Fibroblast of skin of right quadriceps (primary cell): Measurements from ENCODE around the gene RYR3.
A peak's percentile ranks its signal among the peaks of the same experiment; 100 is the strongest.

ENCODE experiments used
- DNase-seq: peaks from one replicate; pipeline ENCODE4 v3.0.0-alpha.2; 2013

RYR3 gene

DNA sequence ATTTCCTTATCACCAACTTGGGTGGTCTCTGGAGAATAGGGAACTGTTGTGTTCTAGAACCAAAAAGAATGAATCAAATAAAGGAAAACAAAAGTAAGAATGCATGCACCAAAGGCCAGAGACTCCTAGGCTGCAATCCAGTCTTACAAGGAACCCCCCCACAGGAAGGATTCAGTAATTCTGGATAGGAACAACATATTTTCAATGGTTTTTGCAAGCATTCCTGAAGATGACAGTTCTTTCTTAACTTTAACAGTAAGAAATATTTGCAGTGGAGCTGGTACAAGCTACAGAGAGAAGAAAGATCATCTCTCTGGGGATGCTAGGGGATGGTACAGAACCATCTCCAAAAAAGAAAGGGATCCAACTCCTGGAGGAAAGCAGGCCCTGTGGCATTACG is 541.3 kb downstream of the RYR3 start:
- DNase-seq, result peak; percentile 29

DNA sequence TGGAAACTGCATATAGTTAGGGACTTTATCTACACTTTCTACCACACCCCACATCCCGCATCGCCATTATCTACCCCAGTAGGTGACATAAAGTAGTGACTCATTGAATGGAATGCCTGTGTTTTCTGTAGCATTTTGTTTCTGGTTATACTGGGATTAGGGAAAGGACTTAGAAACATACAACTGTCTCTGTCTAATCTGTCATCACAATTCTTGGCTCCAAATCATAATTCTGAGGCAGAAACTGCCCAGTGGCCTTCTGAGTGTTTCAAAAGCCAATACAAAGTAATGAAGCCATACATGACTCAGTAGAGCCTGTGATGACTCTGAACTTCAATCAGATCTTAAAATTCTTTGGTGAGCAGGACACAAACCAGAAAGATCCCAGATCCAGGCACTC is 541.8 kb downstream of the RYR3 start:
- DNase-seq, result peak; percentile 80

DNA sequence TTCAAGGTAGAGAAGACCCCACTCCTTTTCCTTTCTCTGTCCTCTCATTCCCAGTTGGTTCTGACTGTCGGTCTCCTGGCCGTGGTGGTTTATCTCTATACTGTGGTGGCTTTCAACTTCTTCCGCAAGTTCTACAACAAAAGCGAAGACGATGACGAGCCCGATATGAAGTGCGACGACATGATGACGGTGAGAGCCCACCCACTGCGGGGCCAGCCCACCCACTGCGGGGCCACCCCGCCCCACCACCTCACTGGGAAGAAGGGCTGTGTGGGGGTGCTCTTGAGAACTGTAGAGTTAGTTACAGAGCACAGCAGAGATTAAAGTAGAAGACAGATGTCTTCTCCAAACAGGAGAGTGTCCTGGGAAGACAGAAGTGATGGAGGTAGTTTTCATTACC is 547.0 kb downstream of the RYR3 start:
- DNase-seq, result no peak

DNA sequence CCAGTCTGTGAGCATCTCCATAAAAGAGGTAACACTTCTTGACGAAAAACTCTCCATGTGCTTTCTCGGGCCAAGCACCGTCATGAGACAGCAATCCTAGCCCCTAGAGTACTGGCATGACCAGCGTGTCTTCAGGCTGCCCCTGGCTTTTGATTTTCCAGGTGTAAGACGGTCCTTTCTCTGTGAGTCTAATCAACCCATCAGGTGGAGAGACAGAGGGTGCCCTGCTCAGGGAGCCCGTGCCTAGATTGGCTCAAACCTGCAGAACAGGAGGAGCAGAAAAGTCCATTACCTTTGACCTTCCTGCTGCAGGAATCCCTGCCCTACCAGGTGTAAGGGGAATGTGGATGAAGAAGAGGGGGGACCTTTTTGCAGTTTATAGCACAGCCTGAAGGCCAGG is 548.1 kb downstream of the RYR3 start:
- DNase-seq, result no peak

DNA sequence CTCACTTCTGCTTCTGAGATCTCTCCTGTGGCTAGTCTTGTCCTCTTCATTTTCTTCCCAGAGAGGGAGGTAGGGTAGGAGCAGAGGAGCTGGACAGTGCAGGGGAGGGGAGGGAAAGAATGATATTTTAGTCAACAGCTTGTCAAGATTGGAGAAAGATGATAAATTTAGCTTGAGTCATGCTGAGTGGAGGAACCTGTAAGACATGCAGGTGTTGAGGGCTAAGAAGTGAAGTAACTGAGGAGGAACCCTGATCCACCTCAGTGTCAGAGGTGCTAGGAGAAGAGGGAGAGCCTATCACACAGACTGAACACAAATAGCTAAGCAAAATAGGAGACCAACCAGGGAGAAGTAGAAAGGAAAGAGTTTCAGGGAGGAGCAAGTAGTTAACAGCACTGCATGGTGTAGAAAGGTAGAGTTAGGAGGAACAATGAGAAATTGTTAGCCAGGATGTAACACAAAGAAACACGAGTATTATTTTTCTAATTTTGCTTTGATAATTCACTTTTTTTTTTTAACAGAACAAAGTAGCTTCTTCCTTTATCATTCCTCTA is 549.3 kb downstream of the RYR3 start:
- no peak for DNase-seq

DNA sequence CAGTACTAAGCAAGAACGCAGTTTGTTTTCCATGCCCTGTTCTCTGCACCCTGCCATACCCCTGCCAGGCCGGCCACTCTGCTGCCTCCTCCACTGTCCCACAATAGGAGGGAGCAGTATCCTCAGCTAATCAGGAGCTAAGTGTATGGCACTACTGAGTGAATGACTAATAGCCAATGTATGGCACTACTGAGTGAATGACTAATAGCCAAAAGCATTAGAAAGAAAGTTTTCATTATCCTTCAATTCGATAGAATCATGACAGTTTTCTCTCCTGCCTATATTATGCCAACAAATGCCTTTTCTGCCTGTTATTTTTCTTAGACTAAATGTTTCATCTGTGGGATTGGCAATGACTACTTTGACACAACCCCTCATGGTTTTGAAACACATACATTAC is 550.0 kb downstream of the RYR3 start:
- peak; percentile 71 for DNase-seq

DNA sequence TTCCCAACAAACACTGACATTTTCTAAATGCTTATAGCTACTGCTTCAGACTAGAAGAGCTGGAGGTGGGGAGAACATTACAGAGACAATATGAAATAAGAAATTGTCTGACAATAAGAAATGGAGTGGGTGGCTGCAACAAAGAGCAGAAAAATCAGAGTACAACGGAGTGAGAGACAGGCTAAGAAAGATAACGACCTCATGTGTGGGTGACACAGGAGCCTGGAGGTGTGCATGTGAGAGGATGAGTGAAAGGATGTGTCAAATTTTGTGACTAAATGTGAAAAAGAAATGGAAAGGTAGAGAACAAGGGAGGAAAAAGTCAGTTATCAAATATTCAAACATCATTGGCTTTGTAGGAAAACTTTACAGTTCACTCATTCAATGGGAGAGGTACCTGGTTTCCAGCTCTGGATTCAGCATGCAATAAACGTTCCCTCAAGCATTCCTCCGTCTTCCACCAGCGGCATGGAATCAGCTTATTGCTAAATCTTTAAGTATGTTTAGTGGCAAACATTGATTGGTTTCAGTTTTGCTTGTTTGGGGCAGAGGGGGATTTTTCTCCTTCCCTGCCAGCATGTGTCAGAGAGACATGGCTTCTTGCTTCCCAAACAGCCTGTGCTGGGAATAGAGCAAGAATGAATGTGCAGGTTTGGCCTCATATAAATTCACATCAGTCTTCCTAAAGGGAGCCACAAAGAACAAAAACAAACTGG is 553.8 kb downstream of the RYR3 start:
- DNase-seq, result no peak

DNA sequence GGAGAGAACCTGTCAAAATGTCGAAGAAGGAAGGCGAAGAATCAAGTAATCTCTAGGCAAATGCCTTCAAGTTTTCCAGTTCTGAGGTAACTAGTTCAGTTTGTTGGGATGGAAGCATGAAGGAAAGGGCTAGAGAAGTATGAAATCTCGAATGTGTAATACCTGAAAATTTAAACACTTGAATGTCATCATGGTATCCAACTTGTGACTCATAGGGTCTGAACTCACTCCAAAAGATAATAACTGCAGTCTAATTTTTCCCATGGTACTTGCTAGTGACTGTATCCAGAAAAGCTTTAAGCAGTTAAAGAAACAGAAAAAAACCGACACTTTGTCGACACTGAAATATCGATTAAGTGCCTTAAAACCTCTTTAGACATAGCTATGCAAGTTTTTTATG is 554.6 kb downstream of the RYR3 start:
- peak; percentile 43 for DNase-seq

DNA sequence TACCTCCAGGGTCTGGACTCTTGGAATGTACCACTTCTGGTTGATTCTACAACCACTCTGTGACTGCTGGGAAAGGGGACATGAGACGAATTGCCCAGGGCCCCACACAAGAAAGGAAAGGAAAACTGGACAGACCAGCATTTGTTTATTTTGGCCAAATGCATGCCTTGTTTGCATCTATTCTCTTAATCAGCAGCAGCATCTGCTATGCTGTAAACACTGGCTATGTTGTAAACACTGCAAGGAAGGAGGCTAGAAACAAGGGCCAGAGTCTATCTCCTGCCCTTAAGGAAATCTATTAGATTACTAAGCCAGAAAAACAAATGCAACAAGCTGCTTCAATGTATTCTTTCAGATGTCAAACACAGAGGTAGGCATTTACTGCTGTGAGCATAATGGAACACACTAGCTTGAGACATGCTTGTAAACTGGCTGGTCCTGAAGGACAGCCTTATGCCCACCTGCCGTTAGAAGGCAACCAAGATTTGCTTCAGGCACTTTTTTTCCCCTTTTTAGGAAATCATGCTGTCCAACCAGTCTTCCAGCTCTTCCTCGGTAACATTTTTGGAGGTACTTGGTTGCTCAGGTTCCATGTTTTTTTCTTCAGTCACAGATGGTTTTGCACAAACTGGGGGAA is 555.5 kb downstream of the RYR3 start:
- DNase-seq, result no peak

DNA sequence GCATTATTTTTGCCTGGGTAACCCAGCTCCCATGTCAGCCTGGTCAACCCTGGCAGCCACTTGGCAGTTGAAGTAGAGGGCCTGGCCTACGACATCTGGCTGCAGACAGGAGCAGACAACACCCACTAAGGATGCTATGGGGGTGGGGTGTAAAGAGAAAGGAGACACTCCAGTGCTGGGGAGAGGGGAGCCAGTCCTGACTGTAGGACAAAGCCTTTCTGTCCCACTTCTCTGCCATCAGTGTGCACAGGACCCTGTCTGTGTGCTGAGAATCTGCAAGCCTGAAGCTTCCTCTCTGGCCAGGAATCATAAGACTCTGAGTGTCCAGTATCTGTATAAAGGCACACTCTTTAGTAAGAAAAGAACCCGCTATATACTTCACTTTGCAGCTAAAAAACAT is 561.2 kb downstream of the RYR3 start:
- DNase-seq, result no peak

DNA sequence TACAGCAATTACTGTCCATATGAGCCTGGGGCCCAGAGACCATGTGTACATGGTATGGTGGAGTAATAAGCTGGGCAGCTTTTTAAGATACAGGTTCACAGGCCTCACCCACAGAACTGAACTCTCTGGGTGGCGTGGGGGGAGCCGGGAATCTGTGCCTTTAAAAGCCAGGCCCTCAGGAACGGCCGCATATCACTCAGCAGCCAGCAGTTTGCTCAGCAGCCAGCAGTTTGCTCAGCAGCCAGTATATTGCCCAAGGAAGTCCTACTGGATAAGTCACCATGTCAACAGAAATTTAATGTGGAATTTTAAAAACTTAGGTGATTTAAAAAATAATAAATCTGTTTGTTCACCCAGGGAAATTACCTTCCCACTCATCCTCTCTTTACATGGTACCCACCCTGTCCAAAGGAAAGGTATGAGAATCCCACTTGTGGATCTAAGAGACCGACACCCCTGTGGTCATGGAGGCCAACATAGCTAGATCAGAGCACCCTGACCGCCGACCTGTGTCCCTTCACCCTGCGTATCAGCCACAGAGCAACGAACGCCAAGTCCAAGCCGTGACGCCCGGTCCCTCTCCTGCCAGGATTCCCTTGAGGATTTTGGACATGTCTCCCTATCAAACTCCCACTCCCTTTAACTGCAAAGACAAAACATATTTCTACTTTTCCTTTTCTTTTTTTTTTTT is 561.8 kb downstream of the RYR3 start:
- DNase-seq, result no peak

DNA sequence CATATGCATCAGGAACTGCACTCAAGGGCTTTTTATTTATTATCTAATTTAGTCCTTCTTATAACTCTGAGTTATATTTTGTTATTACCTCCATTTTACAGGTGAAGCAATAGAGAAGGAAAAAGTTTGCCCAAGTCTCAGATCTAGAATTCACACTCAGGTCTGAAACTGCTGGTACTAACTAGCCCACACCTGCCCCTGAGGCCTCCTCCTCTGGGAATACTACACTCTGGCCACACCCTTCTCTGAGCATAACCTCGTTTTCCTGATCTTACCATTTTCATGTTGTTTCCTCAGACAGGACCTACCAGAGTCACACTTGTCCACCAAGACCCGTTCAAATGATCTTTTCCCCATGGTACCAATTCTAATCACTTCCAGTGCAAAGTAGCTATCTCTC is 563.4 kb downstream of the RYR3 start:
- no peak for DNase-seq

DNA sequence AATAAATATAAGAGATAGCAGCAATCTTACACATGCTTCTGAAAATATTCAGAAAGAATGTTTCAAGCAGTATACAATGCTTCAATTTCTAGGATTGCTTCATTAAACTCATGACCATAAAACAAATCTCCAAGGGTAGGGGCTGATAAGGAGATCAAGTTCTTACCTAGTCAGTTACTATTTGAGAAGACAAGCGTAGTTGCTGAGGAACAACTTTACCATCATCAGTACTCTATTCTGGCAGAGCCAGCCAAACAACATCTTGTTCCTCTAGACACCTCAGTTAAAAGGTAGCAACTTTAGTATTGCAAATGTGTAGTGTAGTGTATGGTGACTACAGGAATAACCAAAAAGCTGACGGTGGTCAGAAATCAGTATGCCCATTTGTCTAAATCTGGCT is 572.2 kb downstream of the RYR3 start:
- DNase-seq, result no peak

DNA sequence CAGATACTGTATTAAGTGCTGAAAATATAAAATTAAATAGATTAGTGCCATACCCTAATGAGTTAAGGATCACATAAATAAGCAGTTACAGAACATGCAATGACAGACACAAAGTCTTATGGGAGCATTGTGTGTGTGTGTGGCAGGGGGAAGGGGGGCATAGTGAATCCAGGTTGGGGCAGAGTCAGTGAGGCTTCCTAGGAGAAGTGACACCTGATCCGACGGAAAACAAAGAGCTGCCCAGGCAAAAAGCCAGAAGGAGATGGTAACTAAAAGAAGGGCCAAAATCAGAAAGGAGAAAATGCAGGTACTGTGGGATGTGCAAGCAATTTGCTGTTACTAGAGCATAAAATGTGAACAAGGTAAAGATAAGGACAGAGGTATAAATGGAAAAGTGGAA is 577.4 kb downstream of the RYR3 start:
- no peak for DNase-seq

DNA sequence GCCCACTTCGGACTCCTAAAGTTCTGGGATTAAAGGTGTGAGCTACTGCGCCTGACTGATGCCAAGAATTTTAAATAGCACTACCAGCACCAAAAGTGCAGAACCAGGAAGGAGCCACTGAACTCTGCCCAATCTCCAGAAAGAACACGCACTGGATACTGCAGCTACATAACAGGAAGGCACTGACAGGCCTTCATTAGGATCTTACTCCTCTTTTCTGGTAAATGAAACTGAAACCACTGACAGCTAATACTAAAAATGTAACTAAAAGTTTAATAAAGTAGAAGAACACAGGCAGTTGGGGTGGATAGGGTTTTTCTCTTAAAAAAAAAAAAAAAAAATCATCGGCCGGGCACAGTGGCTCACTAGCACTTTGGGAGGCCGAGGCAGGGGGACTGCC is 583.4 kb downstream of the RYR3 start:
- no peak for DNase-seq

DNA sequence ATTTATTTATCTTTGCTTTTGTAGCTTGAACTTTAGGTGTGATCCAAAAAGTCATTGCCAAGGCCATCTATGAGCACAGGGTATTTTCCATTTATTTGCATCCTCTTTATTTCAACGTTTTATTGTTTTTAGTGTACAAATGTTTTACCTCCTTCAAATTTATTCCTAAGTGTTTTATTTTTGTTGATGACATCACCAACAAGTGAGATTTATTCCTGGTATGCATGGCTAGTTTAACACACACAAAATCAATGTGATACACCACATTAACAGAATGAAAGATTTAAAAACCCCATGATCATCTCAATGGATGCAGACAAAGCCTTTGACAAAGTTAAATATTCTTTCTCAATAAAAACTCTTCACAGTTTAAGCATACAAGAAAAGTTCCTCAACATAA is 591.3 kb downstream of the RYR3 start:
- no peak for DNase-seq

DNA sequence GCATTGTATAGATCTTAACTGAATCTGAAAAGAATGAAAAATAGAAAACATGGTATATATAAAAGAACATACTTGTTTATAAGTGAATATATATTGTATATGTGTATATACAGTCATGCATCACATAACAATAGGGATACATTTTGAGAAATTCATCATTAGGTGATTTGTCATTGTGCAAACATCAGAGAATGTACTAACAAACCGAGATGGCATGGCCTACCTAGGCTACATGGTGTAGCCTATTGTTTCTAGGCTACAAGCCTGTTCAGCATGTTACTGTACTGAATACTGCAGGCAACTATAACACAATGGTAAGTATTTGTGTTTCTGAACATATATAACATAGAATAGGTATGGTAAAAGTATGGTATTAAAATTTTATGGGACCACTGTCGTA is 592.9 kb downstream of the RYR3 start:
- no peak for DNase-seq

DNA sequence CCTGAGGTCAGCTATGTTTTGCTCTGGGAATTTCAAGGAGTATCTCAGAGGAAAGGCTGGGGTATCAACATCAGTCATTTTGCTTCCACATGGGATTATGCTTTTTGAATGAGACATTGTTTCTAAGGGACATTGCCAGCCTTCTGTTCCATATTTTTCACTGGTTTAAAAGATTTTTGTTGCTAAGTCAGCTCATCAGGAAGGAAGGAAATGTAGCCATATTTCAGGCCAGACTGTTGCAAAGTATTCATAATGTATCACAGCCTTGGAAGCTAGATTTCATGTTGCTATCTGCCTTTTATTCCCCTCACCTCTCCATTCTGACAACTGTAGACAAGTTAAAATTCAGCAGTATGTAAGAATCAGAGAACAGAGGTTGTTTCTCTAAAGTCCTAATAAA is 596.6 kb downstream of the RYR3 start:
- no peak for DNase-seq

DNA sequence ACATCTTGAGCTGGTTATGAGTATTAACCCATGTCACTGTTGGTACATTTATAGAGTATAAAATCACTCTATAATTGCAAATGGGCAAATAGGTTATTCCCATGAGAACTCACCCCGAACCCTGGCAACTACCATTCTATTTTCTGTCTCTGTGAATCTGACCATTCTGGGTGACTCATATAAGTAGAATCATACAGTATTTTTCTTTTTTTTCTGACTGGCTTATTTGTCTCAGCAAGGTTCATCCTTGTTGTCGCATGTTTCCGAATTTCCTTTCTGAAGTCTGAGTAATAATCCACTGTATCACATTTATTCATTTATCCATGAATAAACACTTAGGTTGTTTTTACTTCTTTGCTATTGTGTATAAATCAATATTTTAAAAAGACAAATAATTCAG is 597.6 kb downstream of the RYR3 start:
- DNase-seq, result peak; percentile 39

DNA sequence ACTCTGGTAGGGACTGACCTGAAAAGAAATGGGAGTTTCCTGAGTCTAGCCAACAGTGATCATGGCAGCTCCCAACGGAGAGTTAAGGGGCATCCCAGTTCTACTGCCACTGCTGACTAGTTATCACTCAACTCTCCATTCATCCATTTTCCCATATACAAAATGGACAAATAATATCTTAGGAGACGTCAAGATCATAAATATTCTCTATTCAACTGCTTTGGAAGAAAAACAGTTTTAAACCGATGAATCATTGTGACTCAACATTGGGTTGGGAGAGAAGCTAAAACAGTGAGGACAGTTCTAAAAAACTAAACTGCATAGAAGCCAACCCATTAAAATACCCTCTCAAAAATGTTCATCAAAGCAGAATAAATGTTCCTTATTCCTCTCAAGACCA is 600.0 kb downstream of the RYR3 start:
- DNase-seq, result peak; percentile 65

DNA sequence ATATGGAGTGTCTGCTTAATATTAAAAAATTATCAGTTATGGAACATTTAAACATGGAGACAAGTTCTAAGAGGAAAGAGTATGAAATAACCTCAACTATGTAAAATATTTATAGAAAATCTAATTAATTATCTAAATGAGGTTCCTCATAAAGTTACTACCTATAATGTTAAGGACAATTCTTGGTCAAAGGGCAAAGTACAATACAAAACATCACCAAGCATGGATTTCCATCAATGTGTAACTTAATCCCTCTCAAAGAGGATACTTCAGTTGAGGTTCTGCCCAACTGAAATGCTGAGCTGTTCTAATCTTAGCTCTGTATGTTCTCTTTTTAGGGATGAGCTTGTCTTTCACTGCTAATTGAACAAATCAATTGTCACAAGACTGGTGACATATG is 601.6 kb downstream of the RYR3 start:
- DNase-seq, result no peak

DNA sequence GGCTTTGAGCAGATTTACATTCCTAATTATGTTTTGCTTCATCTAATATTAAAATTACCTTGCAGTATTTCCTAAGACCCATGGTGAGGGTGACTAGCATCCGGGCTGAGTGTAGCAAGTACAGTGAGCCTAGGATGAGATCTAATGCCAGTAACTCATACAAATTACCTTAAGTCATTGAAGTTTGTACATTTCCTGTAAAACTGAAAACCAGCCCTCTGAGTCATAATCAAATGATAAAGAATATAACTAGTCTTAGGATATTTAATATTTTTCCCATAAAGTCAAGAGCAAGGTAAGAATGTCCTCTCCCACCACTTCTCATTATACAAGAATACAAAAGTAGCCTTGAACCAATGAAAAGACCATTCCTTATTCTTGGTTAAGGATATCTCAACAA is 602.7 kb downstream of the RYR3 start:
- DNase-seq, result no peak
